Measurements from ENCODE around the gene ASB16. TPM values are rescaled to one million over a fixed set of nuclear protein-coding genes. Genes with fewer than 3 reads are reported as not detected.

The ASB16 gene
- total RNA-seq, 4 donors from 2014 or later, result 0.19 TPM; not detected in 3

- no peak for TF ChIP-seq CTCF (IDR thresholded peaks at IDR 0.05)
- DNase-seq (ENCODE audit: low spot score) (no peak), ATAC-seq (ENCODE audit: low FRiP score) (no peak)
Observed at GRCh38 chr17:44191941-44192496, 21.5 kb downstream of the ASB16 start.

- ATAC-seq (ENCODE audit: low FRiP score) (no peak), DNase-seq (ENCODE audit: low spot score) (no peak)
- TF ChIP-seq CTCF (IDR thresholded peaks at IDR 0.05), result no peak
Observed at GRCh38 chr17:44192750-44193149, 22.2 kb downstream of the ASB16 start.

GRCh38 chr17:44193326-44194084 lies 23.0 kb downstream of the ASB16 start:
- TF ChIP-seq CTCF (IDR thresholded peaks at IDR 0.05), result no peak
- DNase-seq (ENCODE audit: low spot score) (no peak), ATAC-seq (ENCODE audit: low FRiP score) (no peak)

GRCh38 chr17:44197107-44197506 lies 26.6 kb downstream of the ASB16 start:
- no peak for TF ChIP-seq CTCF (IDR thresholded peaks at IDR 0.05)
- DNase-seq (ENCODE audit: low spot score), result no peak
- ATAC-seq (ENCODE audit: low FRiP score), result no peak

GRCh38 chr17:44197980-44198720 lies 27.6 kb downstream of the ASB16 start:
- DNase-seq (ENCODE audit: low spot score), result no peak
- no peak for TF ChIP-seq CTCF (IDR thresholded peaks at IDR 0.05)
- no peak for ATAC-seq (ENCODE audit: low FRiP score)

- DNase-seq (ENCODE audit: low spot score), result no peak
- ATAC-seq (ENCODE audit: low FRiP score), result peak; percentile 17
- TF ChIP-seq CTCF (IDR thresholded peaks at IDR 0.05), result no peak
Observed at GRCh38 chr17:44198721-44199552, 28.4 kb downstream of the ASB16 start.

Measured in omental fat pad (tissue), 4 donors.